Measurements from ENCODE around the gene SOX8. TPM values are rescaled to one million over a fixed set of nuclear protein-coding genes. Genes with fewer than 3 reads are reported as not detected.

The SOX8 gene
- total and polyA plus RNA-seq, 2 donors from 2014 or later: 0.17 to 1.0 TPM

DNA sequence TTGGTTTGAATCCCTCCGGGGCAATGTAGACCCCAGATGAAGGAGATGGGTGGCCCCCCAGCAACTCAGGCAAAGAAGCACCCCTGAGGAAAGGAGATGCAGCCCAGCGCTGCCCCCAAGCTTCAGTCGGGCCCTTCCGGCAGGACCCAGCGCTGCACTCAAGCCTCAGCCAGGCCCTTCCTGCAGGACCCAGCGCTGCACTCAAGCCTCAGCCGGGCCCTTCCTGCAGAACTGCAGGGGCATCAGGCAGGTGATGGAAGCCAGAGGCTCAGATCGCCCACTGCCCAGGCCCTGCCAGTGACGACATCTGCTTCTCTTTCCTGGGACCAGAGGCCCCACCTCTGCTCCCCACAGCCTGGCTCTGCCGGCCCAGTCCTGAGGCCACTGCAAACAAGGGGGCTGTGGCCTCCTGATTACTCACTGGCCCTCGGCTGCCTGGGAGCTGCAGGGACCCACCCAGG, 7.8 kb downstream of the SOX8 start:
- no peaks in the 10 kb centered on the region for H3K4me1 ChIP-seq (ENCODE audit: control insufficient read depth in 2 of 3, insufficient read depth in 2 of 3, low read depth in 1 of 3, low read length in 3 of 3)
- H3K36me3 ChIP-seq (ENCODE audit: control insufficient read depth in 2 of 3, insufficient read depth in 3 of 3, low read length in 3 of 3): no peaks in the 10 kb centered on the region
- DNase-seq (no peak), FAIRE-seq (no peak)
- TF ChIP-seq, protein P1, sequence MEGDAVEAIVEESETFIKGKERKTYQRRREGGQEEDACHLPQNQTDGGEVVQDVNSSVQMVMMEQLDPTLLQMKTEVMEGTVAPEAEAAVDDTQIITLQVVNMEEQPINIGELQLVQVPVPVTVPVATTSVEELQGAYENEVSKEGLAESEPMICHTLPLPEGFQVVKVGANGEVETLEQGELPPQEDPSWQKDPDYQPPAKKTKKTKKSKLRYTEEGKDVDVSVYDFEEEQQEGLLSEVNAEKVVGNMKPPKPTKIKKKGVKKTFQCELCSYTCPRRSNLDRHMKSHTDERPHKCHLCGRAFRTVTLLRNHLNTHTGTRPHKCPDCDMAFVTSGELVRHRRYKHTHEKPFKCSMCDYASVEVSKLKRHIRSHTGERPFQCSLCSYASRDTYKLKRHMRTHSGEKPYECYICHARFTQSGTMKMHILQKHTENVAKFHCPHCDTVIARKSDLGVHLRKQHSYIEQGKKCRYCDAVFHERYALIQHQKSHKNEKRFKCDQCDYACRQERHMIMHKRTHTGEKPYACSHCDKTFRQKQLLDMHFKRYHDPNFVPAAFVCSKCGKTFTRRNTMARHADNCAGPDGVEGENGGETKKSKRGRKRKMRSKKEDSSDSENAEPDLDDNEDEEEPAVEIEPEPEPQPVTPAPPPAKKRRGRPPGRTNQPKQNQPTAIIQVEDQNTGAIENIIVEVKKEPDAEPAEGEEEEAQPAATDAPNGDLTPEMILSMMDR (IDR thresholded peaks at IDR 0.05; ENCODE audit: borderline replicate concordance, extremely low read depth, insufficient read depth): no peak
- no peak overlapping the region for H3K9ac ChIP-seq (ENCODE audit: low read length in 3 of 3)
- intact Hi-C loops (cut with DNase I): no loop called here
- no peak overlapping the region for H3K27ac ChIP-seq (ENCODE audit: low read depth in 2 of 2, low read length in 2 of 2)
- H3K27me3 ChIP-seq (ENCODE audit: control insufficient read depth, insufficient read depth, low read length): peaks cover 3% of the 10 kb centered on the region
- H3K4me3 ChIP-seq (ENCODE audit: low read length in 3 of 3): no peak overlapping the region
- H3K9me3 ChIP-seq (ENCODE audit: control insufficient read depth in 2 of 3, insufficient read depth in 1 of 3, low read length in 3 of 3): peaks cover 0 to under 1% (median 0%) of the 10 kb centered on the region in 3 donors

- no peak for DNase-seq
Measured at GRCh38 chr16:990516-991291, 9.1 kb downstream of the SOX8 start.

GRCh38 chr16:991345-991744, 9.8 kb downstream of the SOX8 start:
- Histone ChIP-seq H3K9me3 (ENCODE audit: control insufficient read depth in 2 of 3, insufficient read depth in 1 of 3, low read length in 3 of 3) (peaks cover 2 to 18% (median 2%) of the 10 kb centered on the region in 3 donors), H3K27ac (ENCODE audit: low read depth in 2 of 2, low read length in 2 of 2) (no peak overlapping the region), H3K4me3 (ENCODE audit: low read length in 3 of 3) (no peak overlapping the region), H3K27me3 (ENCODE audit: control insufficient read depth, insufficient read depth, low read length) (peaks cover under 1% of the 10 kb centered on the region), H3K36me3 (ENCODE audit: control insufficient read depth in 2 of 3, insufficient read depth in 3 of 3, low read length in 3 of 3) (no peaks in the 10 kb centered on the region), H3K9ac (ENCODE audit: low read length in 3 of 3) (no peak overlapping the region), H3K4me1 (ENCODE audit: control insufficient read depth in 2 of 3, insufficient read depth in 2 of 3, low read depth in 1 of 3, low read length in 3 of 3) (no peaks in the 10 kb centered on the region)
- intact Hi-C loops (cut with DNase I): no loop called here
- no peak for FAIRE-seq
- TF ChIP-seq, protein P1 (IDR thresholded peaks at IDR 0.05; ENCODE audit: borderline replicate concordance, extremely low read depth, insufficient read depth): no peak
- no peak for DNase-seq

More at GRCh38 chr16:990516-991291, 9.1 kb downstream of the SOX8 start:
- Histone ChIP-seq H3K9ac (ENCODE audit: low read length in 3 of 3) (no peak overlapping the region), H3K9me3 (ENCODE audit: control insufficient read depth in 2 of 3, insufficient read depth in 1 of 3, low read length in 3 of 3) (peaks cover under 1 to 14% (median 2%) of the 10 kb centered on the region in 3 donors), H3K27me3 (ENCODE audit: control insufficient read depth, insufficient read depth, low read length) (peaks cover 3% of the 10 kb centered on the region), H3K27ac (ENCODE audit: low read depth in 2 of 2, low read length in 2 of 2) (no peak overlapping the region), H3K4me1 (ENCODE audit: control insufficient read depth in 2 of 3, insufficient read depth in 2 of 3, low read depth in 1 of 3, low read length in 3 of 3) (no peaks in the 10 kb centered on the region), H3K4me3 (ENCODE audit: low read length in 3 of 3) (no peak overlapping the region), H3K36me3 (ENCODE audit: control insufficient read depth in 2 of 3, insufficient read depth in 3 of 3, low read length in 3 of 3) (no peaks in the 10 kb centered on the region)
- TF ChIP-seq, protein P1 (IDR thresholded peaks at IDR 0.05; ENCODE audit: borderline replicate concordance, extremely low read depth, insufficient read depth): no peak
- FAIRE-seq: no peak
- intact Hi-C loops (cut with DNase I): no loop called here
